PC-9 (cell line): ENCODE results near the gene MCCC2.

Source experiments
- EZH2 ChIP-seq: fragments of 200-600 bp; sonication (generic); IDR thresholded peaks from 2 replicates; pipeline ENCODE4 v1.8.0; 2017; ENCODE audit warnings: antibody characterized with exemption, low read depth
- TF ChIP-seq, protein P1 (sequence below): fragments of 200-600 bp; sonication (generic); conservative IDR thresholded peaks from 2 replicates; pipeline ENCODE4 v1.6.1; 2017; ENCODE audit warnings: mixed run types, antibody characterized with exemption, mild to moderate bottlenecking, moderate library complexity

DNA sequence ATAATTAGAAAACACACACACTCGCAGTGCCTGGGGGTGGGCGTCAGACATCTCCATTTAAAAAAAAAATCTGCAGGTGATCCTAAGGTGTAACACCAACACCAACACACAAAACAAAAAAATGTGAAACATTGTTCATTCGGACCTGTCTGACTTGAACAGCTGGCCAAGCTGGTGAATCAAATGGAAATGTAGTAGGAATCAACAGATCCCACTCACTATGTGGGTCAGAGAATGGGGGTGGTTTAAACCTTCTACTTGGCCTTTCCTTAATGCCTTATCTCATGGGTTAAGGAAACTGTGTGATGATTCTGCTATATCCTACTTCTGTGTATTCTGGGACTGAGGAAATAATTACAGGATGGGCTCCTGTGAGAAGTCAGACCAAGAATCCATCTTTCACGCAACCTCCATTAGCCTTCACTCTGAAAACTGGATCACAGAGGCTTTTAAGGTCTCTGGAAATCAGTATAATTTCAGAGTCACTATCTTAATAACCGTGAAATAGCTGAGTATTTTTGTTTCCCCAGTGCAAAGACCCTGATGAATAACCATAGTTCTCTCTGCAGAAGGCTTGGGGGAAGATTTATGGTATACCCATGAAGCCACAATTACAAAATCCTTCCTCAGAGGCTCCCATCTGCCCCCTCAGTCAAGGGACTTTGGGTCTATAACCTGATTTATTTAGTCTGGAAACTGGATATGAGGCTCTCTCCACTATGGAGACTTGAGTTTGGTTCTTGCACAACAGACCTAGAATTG lies 17.2 kb upstream of the MCCC2 start:
- TF ChIP-seq, protein P1, sequence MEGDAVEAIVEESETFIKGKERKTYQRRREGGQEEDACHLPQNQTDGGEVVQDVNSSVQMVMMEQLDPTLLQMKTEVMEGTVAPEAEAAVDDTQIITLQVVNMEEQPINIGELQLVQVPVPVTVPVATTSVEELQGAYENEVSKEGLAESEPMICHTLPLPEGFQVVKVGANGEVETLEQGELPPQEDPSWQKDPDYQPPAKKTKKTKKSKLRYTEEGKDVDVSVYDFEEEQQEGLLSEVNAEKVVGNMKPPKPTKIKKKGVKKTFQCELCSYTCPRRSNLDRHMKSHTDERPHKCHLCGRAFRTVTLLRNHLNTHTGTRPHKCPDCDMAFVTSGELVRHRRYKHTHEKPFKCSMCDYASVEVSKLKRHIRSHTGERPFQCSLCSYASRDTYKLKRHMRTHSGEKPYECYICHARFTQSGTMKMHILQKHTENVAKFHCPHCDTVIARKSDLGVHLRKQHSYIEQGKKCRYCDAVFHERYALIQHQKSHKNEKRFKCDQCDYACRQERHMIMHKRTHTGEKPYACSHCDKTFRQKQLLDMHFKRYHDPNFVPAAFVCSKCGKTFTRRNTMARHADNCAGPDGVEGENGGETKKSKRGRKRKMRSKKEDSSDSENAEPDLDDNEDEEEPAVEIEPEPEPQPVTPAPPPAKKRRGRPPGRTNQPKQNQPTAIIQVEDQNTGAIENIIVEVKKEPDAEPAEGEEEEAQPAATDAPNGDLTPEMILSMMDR: no peak
- no peak for TF ChIP-seq EZH2
